Nucleus accumbens (tissue), 56 donors: Measurements from ENCODE around the gene PIGR.

ENCODE experiments used
- DNase-seq, 56 donors: peaks; one replicate each; lab custom pipeline; 2025; lab: John Stamatoyannopoulos, UW

Gene PIGR

GRCh38 chr1:206895325-206895724, 50.9 kb downstream of the PIGR start:
- no peak for DNase-seq

GRCh38 chr1:206893380-206893779, 52.9 kb downstream of the PIGR start:
- no peak for DNase-seq

DNA sequence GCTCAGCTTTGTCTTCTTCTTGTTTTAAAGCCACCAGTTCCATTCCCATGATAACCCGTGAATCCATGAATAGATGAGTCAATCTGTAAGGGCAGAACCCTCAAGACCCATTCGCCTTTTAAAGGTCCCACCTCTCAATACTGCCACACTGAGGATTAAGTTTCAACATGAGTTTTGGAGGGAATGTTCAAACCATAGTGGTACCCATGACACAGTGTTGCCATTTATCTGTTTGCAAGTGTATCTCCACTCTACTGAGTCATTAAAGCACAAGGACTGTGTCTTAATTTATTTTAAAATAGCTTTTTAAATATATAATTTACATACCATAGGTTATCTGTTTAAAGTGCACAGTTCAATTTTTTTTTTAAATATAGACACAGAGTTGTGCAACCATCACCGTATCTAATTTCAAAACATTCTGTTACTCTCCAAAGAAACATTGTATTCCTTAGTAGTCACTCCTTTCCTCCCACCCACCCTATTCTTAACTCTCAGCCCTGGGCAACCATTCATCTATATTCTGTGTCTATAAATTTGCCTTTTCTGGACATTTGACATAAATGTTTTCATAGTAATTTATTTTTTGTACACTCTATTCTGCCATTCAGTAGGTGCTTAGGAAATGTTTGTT, 53.8 kb downstream of the PIGR start:
- no peak for DNase-seq

DNA sequence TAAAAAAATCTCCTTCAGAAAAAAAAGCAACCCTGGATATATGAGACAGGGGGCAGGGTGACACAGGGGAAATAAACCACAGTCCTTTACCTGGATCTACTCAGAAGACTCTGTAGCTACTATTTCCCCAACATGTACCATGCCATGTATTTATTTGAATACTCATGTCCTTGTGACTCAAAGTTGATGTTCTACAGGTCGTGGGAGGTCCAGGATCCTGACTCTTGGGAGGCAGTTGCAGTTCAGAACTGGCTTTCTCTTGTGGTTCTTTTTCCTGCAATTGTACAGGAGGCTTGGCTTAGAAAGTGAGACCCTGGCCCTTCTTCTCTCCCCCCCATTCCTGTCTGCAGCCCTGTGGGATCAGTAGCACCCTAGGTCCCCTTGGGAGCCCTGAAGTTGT, 54.9 kb downstream of the PIGR start:
- DNase-seq: no peak

DNA sequence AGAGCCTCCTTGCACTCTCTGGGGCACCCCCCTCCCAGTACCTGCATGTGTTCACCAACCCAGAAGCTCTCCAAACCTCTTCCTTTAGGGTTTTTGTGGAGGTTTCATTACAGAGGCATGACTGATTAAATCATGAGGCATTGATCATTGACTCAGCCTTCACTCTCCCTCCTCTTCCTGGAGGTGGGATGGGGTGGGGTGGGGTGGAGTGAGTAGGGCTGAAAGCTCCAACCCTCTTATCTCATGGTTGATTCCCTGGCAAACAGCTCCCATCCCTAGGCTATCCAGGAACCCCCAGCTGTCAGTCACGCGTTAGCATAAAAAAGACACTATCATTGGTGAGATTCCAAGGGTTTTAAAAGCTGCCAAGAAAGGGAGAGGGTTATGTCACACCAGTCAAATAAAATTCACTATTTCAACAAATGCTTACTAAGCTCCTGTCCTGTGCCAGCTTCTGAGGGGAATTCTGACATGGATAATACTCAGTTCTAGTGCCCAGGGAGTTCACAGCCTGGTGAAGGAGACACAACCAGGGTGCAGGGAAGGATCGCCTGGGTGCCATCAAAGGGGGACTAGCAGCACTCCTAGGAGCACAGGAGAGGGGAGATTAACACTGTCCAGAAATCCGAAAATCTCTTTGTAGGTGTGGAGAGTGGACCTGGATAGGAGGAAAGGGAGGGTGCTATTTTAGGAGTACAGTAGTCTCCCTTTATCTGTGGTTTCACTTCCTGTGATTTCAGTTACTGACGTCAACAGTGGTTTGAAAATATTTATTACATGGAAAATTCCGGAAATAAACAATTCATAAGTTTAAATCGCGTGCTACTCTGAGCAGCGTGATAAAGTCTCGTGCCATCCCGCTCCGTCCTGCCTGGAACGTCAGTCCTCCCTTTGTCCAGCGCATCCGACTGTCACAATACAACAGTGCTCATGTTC, 55.9 kb downstream of the PIGR start:
- DNase-seq: no peak

GRCh38 chr1:206887701-206888100, 58.6 kb downstream of the PIGR start:
- no peak for DNase-seq

GRCh38 chr1:206886831-206887230, 59.4 kb downstream of the PIGR start:
- DNase-seq: no peak

DNA sequence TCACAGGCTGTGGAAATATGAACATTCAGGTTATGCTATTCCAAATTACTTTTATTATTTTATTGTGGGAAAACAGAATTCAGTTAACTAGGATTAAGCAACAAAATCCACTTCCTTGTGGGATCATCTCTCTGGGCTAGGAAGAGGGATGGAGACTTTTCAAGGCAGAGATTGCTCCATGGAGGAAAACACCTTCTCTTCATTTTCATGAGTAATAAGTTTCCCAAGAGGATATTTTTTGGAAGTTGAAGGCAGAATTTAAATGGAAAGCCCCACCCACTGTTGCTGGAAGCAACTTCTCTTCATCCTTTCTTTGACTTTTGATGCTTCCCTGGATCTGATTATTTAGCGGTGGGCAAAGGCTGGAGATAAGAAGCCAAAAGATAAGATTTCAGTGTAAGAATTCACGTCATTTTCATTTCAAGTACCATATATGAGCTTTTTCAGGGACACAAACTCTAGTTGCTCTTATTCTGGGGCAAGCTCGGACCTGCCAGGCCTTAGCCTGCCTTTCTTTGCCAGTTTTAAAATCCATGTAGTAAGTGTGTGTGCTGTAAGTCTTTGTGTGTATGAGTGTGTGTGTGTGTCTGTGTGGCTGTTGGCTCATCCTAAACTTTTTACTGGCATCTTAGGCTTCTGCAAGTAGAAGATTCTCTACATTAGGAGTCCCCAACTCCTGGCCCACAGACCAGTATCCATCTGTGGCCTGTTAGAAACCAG, 60.8 kb downstream of the PIGR start:
- no peak for DNase-seq

DNA sequence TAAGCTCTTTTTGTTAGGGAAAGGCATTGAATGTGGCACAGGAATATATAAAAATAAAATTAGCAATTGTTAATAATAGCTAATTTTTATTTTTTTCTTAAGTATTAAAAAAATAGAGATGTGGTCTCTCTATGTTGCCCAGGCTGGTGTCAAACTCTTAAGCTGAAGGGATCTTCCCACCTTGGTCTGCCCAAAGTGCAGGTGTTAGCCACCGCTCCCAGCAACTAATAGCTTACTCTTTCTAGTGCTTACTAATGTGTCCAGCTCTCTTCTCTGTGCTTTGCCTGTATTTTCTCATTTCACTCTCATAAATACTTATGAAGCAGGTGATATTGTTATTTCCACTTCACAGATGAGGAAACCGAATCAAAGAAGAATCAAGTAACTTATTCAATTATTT, 62.4 kb downstream of the PIGR start:
- DNase-seq: no peak

GRCh38 chr1:206883160-206883559, 63.1 kb downstream of the PIGR start:
- no peak for DNase-seq

- DNase-seq: no peak
These were observed 63.7 kb downstream of the PIGR start for GRCh38 chr1:206882555-206882954.

DNA sequence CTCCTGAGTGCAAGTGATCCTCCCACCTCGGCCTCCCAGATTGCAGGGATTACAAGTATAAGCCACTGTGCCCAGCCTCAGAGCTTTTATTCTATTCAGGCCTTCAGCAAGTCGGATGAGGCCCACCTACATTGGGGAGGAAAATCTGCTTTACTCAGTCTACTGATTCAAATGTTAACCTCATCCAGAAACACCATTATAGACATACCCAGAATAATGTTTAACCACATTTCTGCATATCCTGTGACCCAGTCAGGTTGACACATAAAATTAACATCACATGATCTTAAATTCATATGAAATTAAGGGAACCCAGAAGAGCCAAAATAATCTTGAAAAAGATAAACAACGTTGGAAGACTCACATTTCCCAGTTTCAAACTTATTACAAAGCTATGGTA, 66.0 kb downstream of the PIGR start:
- DNase-seq: no peak
